Panc1 (cell line): ENCODE data around the gene TCTN3. TPM values are rescaled to one million over a fixed set of nuclear protein-coding genes. Genes with fewer than 3 reads are reported as not detected.
"Not testable (repeated sequence)": the region's sequence is repeated elsewhere in the genome, so short reads cannot be mapped to it uniquely, and the experiment has no call there.

ENCODE experiments used
- ATAC-seq: fragments of 200-7000 bp; cut with Tn5 transposase; 2 replicates; pipeline ENCODE4 v1.9.1; 2020; ENCODE audit warnings: mild to moderate bottlenecking, moderate library complexity
- BruUV-seq: library from RNA; stranded (reverse); fragments of 400-500 nt; replicated peaks from 2 replicates; lab custom pipeline; 2021; lab: Mats Ljungman, UMichigan
- CTCF ChIA-PET: fragments of 300-600 bp; sonication (Branson Sonifier 250); formaldehyde crosslinking; loops from one replicate; lab custom pipeline; 2022; ENCODE audit warnings: antibody characterized with exemption; lab: Charles Lee
- POLR2A ChIA-PET: fragments of 300-600 bp; sonication (Branson Sonifier 250); formaldehyde crosslinking; loops from one replicate; lab custom pipeline; 2022; ENCODE audit warnings: antibody characterized with exemption; lab: Charles Lee
- DNase-seq: peaks from one replicate; pipeline ENCODE4 v3.0.0-alpha.2; 2010; ENCODE audit warnings: low read depth, low spot score
- H3K27ac ChIP-seq: 2 replicates; pipeline ENCODE4 v1.5.1; 2011; ENCODE audit warnings: mild to moderate bottlenecking, low read length, inconsistent platforms
- H3K27me3 ChIP-seq: fragments of 200-500 bp; sonication (Bioruptor generic); 2 replicates; pipeline ENCODE4 v1.6.0; 2014; ENCODE audit warnings: low read length, inconsistent platforms; ENCODE audit not compliant: control insufficient read depth, insufficient read depth
- H3K36me3 ChIP-seq: fragments of 200-500 bp; sonication (Bioruptor generic); 2 replicates; pipeline ENCODE4 v1.5.1; 2014; ENCODE audit warnings: inconsistent platforms, mild to moderate bottlenecking, low read length, moderate library complexity; ENCODE audit not compliant: control insufficient read depth, insufficient read depth
- H3K4me1 ChIP-seq: 2 replicates; pipeline ENCODE4 v1.5.1; 2011; ENCODE audit warnings: inconsistent platforms, mild to moderate bottlenecking, low read length, moderate library complexity; ENCODE audit not compliant: control insufficient read depth, insufficient read depth
- H3K4me3 ChIP-seq, 2 experiments: 2 replicates each; pipeline ENCODE4 v1.5.1; 2011 to 2012; ENCODE audit warnings: low read depth in 2 of 2, low read length in 2 of 2, mild to moderate bottlenecking in 2 of 2, inconsistent platforms in 1 of 2, moderate library complexity in 1 of 2
- H3K9me3 ChIP-seq: fragments of 200-500 bp; sonication (Bioruptor generic); 2 replicates; pipeline ENCODE4 v1.5.1; 2014; ENCODE audit warnings: low read depth, mild to moderate bottlenecking, inconsistent platforms, low read length, moderate library complexity; ENCODE audit not compliant: control insufficient read depth, insufficient read depth
- POLR2AphosphoS5 ChIP-seq: IDR thresholded peaks from 2 replicates; pipeline ENCODE4 v1.6.1; 2012; ENCODE audit warnings: mild to moderate bottlenecking, low read depth, low read length, moderate library complexity
- SIN3A ChIP-seq: IDR thresholded peaks from 2 replicates; pipeline ENCODE4 v1.6.1; 2012; ENCODE audit warnings: low read depth, mild to moderate bottlenecking, low read length, moderate library complexity, borderline replicate concordance; ENCODE audit not compliant: insufficient read depth
- TCF7L2 ChIP-seq: IDR thresholded peaks from 2 replicates; pipeline ENCODE4 v1.6.1; 2011; ENCODE audit warnings: mild to moderate bottlenecking, low read depth, low read length, inconsistent platforms
- in situ Hi-C: cut with HindIII; loops from 2 replicates; pipeline ENCODE4 v1.10.0; 2016; ENCODE audit warnings: low sequenced_read_pairs, low pct_unique_long_range_greater_than_20kb
- intact Hi-C: fragments of 100-400 bp; cut with micrococcal nuclease; formaldehyde crosslinking; loops from one replicate; pipeline ENCODE4 v1.10.0; 2022; ENCODE audit not compliant: unreplicated experiment
- total RNA-seq: library from RNA; stranded (reverse); gene quantifications from one replicate; pipeline ENCODE4 v1.2.1, GENCODE V29; 2021; ENCODE audit not compliant: unreplicated experiment
- TF ChIP-seq, protein P1 (sequence below): fragments of 450-650 bp; IDR thresholded peaks from 2 replicates; pipeline ENCODE4 v1.5.1; 2017; ENCODE audit warnings: mild to moderate bottlenecking
- TF ChIP-seq, protein P2 (sequence below), 2 experiments: IDR thresholded peaks; 2 replicates each; pipeline ENCODE4 v1.6.1; 2011 to 2012; ENCODE audit warnings: low read depth in 2 of 2, control low read depth in 1 of 2, low read length in 1 of 2, mild to moderate bottlenecking in 1 of 2, moderate library complexity in 1 of 2; ENCODE audit not compliant: insufficient read depth in 1 of 2

TCTN3 gene
- total RNA-seq, 1 experiment from 2014 or later: 56.6 TPM

DNA sequence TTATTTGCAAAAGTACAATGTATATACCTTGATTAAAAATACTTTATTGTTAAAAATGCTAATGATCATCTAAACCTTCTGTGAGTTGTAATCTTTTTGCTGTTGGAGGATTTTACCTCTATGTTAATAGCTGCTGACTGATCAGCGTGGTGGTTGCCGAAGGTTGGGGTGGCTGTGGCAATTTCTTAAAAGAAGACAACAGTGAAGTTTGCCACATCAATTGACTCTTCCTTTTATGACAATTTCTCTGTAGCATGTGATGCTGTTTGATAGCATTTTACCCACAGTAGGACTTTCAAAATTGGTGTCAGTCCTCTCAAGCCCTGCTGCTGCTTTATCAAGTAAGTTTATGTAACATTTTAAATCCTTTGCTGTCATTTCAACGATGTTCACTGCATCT is 45.3 kb upstream of the TCTN3 start:
- Histone ChIP-seq H3K36me3 (no peaks in the 10 kb centered on the region), H3K4me3 (no peak overlapping the region), H3K27me3 (no peaks in the 10 kb centered on the region), H3K27ac (no peak overlapping the region), H3K4me1 (no peaks in the 10 kb centered on the region), H3K9me3 (no peaks in the 10 kb centered on the region)
- intact Hi-C loops: no loop called here
- no TSS peak for BruUV-seq
- DNase-seq: no peak
- TF ChIP-seq, protein P1, sequence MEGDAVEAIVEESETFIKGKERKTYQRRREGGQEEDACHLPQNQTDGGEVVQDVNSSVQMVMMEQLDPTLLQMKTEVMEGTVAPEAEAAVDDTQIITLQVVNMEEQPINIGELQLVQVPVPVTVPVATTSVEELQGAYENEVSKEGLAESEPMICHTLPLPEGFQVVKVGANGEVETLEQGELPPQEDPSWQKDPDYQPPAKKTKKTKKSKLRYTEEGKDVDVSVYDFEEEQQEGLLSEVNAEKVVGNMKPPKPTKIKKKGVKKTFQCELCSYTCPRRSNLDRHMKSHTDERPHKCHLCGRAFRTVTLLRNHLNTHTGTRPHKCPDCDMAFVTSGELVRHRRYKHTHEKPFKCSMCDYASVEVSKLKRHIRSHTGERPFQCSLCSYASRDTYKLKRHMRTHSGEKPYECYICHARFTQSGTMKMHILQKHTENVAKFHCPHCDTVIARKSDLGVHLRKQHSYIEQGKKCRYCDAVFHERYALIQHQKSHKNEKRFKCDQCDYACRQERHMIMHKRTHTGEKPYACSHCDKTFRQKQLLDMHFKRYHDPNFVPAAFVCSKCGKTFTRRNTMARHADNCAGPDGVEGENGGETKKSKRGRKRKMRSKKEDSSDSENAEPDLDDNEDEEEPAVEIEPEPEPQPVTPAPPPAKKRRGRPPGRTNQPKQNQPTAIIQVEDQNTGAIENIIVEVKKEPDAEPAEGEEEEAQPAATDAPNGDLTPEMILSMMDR: no peak
- TF ChIP-seq, protein P2, sequence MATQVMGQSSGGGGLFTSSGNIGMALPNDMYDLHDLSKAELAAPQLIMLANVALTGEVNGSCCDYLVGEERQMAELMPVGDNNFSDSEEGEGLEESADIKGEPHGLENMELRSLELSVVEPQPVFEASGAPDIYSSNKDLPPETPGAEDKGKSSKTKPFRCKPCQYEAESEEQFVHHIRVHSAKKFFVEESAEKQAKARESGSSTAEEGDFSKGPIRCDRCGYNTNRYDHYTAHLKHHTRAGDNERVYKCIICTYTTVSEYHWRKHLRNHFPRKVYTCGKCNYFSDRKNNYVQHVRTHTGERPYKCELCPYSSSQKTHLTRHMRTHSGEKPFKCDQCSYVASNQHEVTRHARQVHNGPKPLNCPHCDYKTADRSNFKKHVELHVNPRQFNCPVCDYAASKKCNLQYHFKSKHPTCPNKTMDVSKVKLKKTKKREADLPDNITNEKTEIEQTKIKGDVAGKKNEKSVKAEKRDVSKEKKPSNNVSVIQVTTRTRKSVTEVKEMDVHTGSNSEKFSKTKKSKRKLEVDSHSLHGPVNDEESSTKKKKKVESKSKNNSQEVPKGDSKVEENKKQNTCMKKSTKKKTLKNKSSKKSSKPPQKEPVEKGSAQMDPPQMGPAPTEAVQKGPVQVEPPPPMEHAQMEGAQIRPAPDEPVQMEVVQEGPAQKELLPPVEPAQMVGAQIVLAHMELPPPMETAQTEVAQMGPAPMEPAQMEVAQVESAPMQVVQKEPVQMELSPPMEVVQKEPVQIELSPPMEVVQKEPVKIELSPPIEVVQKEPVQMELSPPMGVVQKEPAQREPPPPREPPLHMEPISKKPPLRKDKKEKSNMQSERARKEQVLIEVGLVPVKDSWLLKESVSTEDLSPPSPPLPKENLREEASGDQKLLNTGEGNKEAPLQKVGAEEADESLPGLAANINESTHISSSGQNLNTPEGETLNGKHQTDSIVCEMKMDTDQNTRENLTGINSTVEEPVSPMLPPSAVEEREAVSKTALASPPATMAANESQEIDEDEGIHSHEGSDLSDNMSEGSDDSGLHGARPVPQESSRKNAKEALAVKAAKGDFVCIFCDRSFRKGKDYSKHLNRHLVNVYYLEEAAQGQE (IDR thresholded peaks at IDR 0.05; ENCODE audit: insufficient read depth in 1 of 2, low read depth in 2 of 2, low read length in 1 of 2): no peak
- TF ChIP-seq POLR2AphosphoS5: no peak
- no peak for TF ChIP-seq TCF7L2
- no peak for TF ChIP-seq SIN3A
- ChIA-PET POLR2A (no interaction called here), CTCF (interaction anchor here (0.6 kb wide), 1 partner anchor 100 kb away, joined by 3 read pairs; no protein-coding TSS in a partner anchor)
- in situ Hi-C loops: no loop called here
- ATAC-seq: no peak

- H3K4me1 ChIP-seq, H3K9me3 ChIP-seq, H3K36me3 ChIP-seq, ATAC-seq, DNase-seq, in situ Hi-C loops, H3K27me3 ChIP-seq, H3K4me3 ChIP-seq, H3K27ac ChIP-seq, BruUV-seq, CTCF ChIA-PET, POLR2A ChIA-PET, intact Hi-C loops: not testable (repeated sequence)
Observed at GRCh38 chr10:95732907-95733306, 39.2 kb upstream of the TCTN3 start.

DNA sequence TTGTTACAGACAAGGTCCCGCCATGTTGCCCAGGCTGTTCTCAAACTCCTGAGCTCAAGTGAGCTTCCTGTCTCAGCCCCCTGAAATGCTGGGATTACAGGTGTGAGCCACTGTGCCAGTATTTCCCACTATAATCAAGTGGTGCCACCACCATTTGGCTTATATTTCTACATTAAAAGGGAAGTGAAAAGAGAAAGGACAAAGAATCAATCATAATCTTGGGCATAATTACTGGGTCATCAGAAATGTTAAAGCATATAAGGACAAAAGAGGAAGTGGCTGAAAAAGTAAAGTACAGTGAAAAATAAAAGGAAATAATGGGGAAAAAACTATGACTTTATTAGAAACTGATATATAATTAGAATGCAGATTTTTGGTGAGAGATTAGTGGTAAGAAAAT is 36.5 kb upstream of the TCTN3 start:
- Histone ChIP-seq H3K27me3 (0 out of 2 replicates have a peak, but pooled peaks cover 5% of the 10 kb centered on the region), H3K36me3 (no peaks in the 10 kb centered on the region), H3K4me3 (no peak overlapping the region), H3K27ac (no peak overlapping the region), H3K4me1 (no peaks in the 10 kb centered on the region), H3K9me3 (no peaks in the 10 kb centered on the region; the same call in 1 of the 2 replicates)
- DNase-seq: no peak
- ChIA-PET CTCF (interaction anchor here (0.6 kb wide), 1 partner anchor 287 kb away, joined by 4 read pairs; no protein-coding TSS in a partner anchor), POLR2A (no interaction called here)
- in situ Hi-C loops (no loop called here), intact Hi-C loops (no loop called here)
- BruUV-seq: no TSS peak
- no peak for TF ChIP-seq SIN3A
- no peak for TF ChIP-seq TCF7L2
- TF ChIP-seq, protein P2 (IDR thresholded peaks at IDR 0.05; ENCODE audit: insufficient read depth in 1 of 2, low read depth in 2 of 2, low read length in 1 of 2): no peak
- TF ChIP-seq, protein P1: no peak
- TF ChIP-seq POLR2AphosphoS5: no peak
- no peak for ATAC-seq
